IMR-90 (cell line): ENCODE measurements around the gene CDKN1C. TPM values are rescaled to one million over a fixed set of nuclear protein-coding genes. Genes with fewer than 3 reads are reported as not detected.

Experiments
- ATAC-seq: fragments of 200-7000 bp; cut with Tn5 transposase; 2 replicates; pipeline ENCODE4 v1.9.1; 2020; ENCODE audit warnings: low read depth, mild to moderate bottlenecking, moderate library complexity
- BruUV-seq: library from RNA; stranded (reverse); fragments of 400-500 nt; replicated peaks from 2 replicates; lab custom pipeline; 2021; lab: Mats Ljungman, UMichigan
- CTCF ChIA-PET: fragments of 300-600 bp; formaldehyde crosslinking; extraction: SDS; loops from one replicate; lab custom pipeline; 2021; ENCODE audit warnings: antibody characterized with exemption; lab: Yijun Ruan, JAX
- POLR2A ChIA-PET: fragments of 300-600 bp; sonication (Branson Sonifier 250); formaldehyde crosslinking; loops from one replicate; lab custom pipeline; 2022; ENCODE audit warnings: antibody characterized with exemption; ENCODE audit not compliant: unreplicated experiment; lab: Charles Lee
- DNase-seq: peaks from one replicate; pipeline ENCODE4 v3.0.0; 2013
- H2AFZ ChIP-seq: replicated peaks from 2 replicates; pipeline ENCODE3; 2013; ENCODE audit warnings: low read length, mild to moderate bottlenecking; ENCODE audit not compliant: poor library complexity
- H2AK5ac ChIP-seq: 2 replicates; pipeline ENCODE4 v1.6.1; 2013; ENCODE audit warnings: low read depth, low read length, inconsistent platforms
- H2AK9ac ChIP-seq: replicated peaks from 2 replicates; pipeline ENCODE3; 2013; ENCODE audit warnings: mild to moderate bottlenecking, low read depth, low read length, moderate library complexity; ENCODE audit not compliant: poor library complexity
- H2BK120ac ChIP-seq: 2 replicates; pipeline ENCODE4 v1.6.1; 2013; ENCODE audit warnings: low read depth, low read length, inconsistent platforms
- H2BK15ac ChIP-seq: 3 replicates; pipeline ENCODE4 v1.6.1; 2013; ENCODE audit warnings: low read depth, low read length, inconsistent platforms
- H2BK20ac ChIP-seq: 2 replicates; pipeline ENCODE4 v1.6.1; 2013; ENCODE audit warnings: low read depth, mild to moderate bottlenecking, inconsistent platforms, low read length, moderate library complexity
- H2BK5ac ChIP-seq: 2 replicates; pipeline ENCODE4 v1.6.1; 2013; ENCODE audit warnings: mild to moderate bottlenecking, low read depth, low read length, inconsistent platforms; ENCODE audit not compliant: poor library complexity, severe bottlenecking
- H3K14ac ChIP-seq: replicated peaks from 2 replicates; pipeline ENCODE4 v1.6.1; 2013; ENCODE audit warnings: low read depth, low read length, inconsistent platforms
- H3K18ac ChIP-seq: 2 replicates; pipeline ENCODE4 v1.6.1; 2013; ENCODE audit warnings: low read depth, low read length, control low read depth
- H3K23ac ChIP-seq: 2 replicates; pipeline ENCODE4 v1.6.1; 2013; ENCODE audit warnings: low read depth, low read length, inconsistent platforms
- H3K27ac ChIP-seq: 2 replicates; pipeline ENCODE4 v1.5.1; 2013; ENCODE audit warnings: mild to moderate bottlenecking, control low read depth, low read length; ENCODE audit not compliant: insufficient read depth
- H3K27me3 ChIP-seq: 2 replicates; pipeline ENCODE4 v1.6.1; 2013; ENCODE audit warnings: low read length; ENCODE audit not compliant: control insufficient read depth, insufficient read depth
- H3K36me3 ChIP-seq: 2 replicates; pipeline ENCODE4 v1.6.1; 2013; ENCODE audit warnings: low read length, mixed read lengths; ENCODE audit not compliant: control insufficient read depth, insufficient read depth
- H3K4ac ChIP-seq: 2 replicates; pipeline ENCODE4 v1.6.1; 2013; ENCODE audit warnings: low read depth, low read length, inconsistent platforms
- H3K4me1 ChIP-seq: 2 replicates; pipeline ENCODE4 v1.6.1; 2013; ENCODE audit warnings: low read length, mixed read lengths; ENCODE audit not compliant: control insufficient read depth, insufficient read depth
- H3K4me2 ChIP-seq: 2 replicates; pipeline ENCODE4 v1.6.1; 2013; ENCODE audit warnings: low read depth, mild to moderate bottlenecking, control low read depth, low read length, moderate library complexity
- H3K4me3 ChIP-seq: 2 replicates; pipeline ENCODE4 v1.5.1; 2013; ENCODE audit warnings: low read depth, mild to moderate bottlenecking, control low read depth, low read length, moderate library complexity; ENCODE audit not compliant: insufficient read depth
- H3K56ac ChIP-seq: 2 replicates; pipeline ENCODE4 v1.6.1; 2013; ENCODE audit warnings: low read length, inconsistent platforms; ENCODE audit not compliant: insufficient read depth; ENCODE audit errors: extremely low read depth
- H3K79me1 ChIP-seq, 2 experiments: 2 replicates each; pipeline ENCODE4 v1.6.1; 2013; ENCODE audit warnings: low read length in 2 of 2, inconsistent platforms in 1 of 2, low read depth in 1 of 2
- H3K9ac ChIP-seq: 2 replicates; pipeline ENCODE4 v1.6.1; 2013; ENCODE audit warnings: low read depth, low read length, control low read depth
- H3K9me1 ChIP-seq: 2 replicates; pipeline ENCODE4 v1.6.1; 2013; ENCODE audit warnings: low read length, inconsistent platforms; ENCODE audit not compliant: insufficient read depth
- H3K9me3 ChIP-seq: 2 replicates; pipeline ENCODE4 v1.6.1; 2013; ENCODE audit warnings: low read length; ENCODE audit not compliant: control insufficient read depth, insufficient read depth
- H4K20me1 ChIP-seq: 2 replicates; pipeline ENCODE4 v1.6.1; 2013; ENCODE audit warnings: low read length, inconsistent platforms; ENCODE audit not compliant: insufficient read depth
- H4K5ac ChIP-seq: 2 replicates; pipeline ENCODE4 v1.6.1; 2013; ENCODE audit warnings: mild to moderate bottlenecking, low read depth, low read length, control low read depth
- H4K8ac ChIP-seq, 2 experiments: 2 replicates each; pipeline ENCODE4 v1.6.1; 2013; ENCODE audit warnings: low read depth in 2 of 2, low read length in 2 of 2, control low read depth in 1 of 2, inconsistent platforms in 1 of 2
- H4K91ac ChIP-seq: 2 replicates; pipeline ENCODE4 v1.6.1; 2013; ENCODE audit warnings: low read depth, low read length, inconsistent platforms; ENCODE audit not compliant: insufficient read depth
- CEBPB ChIP-seq: IDR thresholded peaks from 2 replicates; pipeline ENCODE4 v1.6.1; 2012; ENCODE audit warnings: low read depth, low read length, improper control_type of control experiment
- CHD1 ChIP-seq: IDR thresholded peaks from 2 replicates; pipeline ENCODE4 v1.6.1; 2012; ENCODE audit warnings: low read depth, low read length, improper control_type of control experiment
- CTCF ChIP-seq: conservative IDR thresholded peaks from 2 replicates; pipeline ENCODE4 v1.5.1; 2012; ENCODE audit warnings: mild to moderate bottlenecking, low read depth, low read length, improper control_type of control experiment
- FOS ChIP-seq: fragments of 150-350 bp; IDR thresholded peaks from 2 replicates; pipeline ENCODE4 v1.6.1; 2016; ENCODE audit warnings: low read depth, low read length
- MAFK ChIP-seq: IDR thresholded peaks from 2 replicates; pipeline ENCODE4 v1.6.1; 2012; ENCODE audit warnings: low read depth, low read length, improper control_type of control experiment
- MAZ ChIP-seq: IDR thresholded peaks from 2 replicates; pipeline ENCODE4 v1.6.1; 2012; ENCODE audit warnings: low read depth, mild to moderate bottlenecking, low read length, improper control_type of control experiment, moderate library complexity, borderline replicate concordance
- MXI1 ChIP-seq: IDR thresholded peaks from 2 replicates; pipeline ENCODE4 v1.6.1; 2012; ENCODE audit warnings: low read depth, mild to moderate bottlenecking, low read length, moderate library complexity, borderline replicate concordance
- NFE2L2 ChIP-seq: fragments of 150-350 bp; IDR thresholded peaks from 2 replicates; pipeline ENCODE4 v1.6.1; 2016; ENCODE audit warnings: low read depth, mild to moderate bottlenecking, low read length
- POLR2A ChIP-seq: IDR thresholded peaks from 2 replicates; pipeline ENCODE4 v1.6.1; 2012; ENCODE audit warnings: mild to moderate bottlenecking, low read depth, low read length
- RAD21 ChIP-seq: IDR thresholded peaks from 2 replicates; pipeline ENCODE4 v1.6.1; 2012; ENCODE audit warnings: low read length, improper control_type of control experiment
- RCOR1 ChIP-seq: IDR thresholded peaks from 2 replicates; pipeline ENCODE4 v1.6.1; 2012; ENCODE audit warnings: mild to moderate bottlenecking, low read length, improper control_type of control experiment; ENCODE audit not compliant: insufficient replicate concordance
- RFX5 ChIP-seq: IDR thresholded peaks from 2 replicates; pipeline ENCODE4 v1.8.0; 2012; ENCODE audit warnings: low read depth, mild to moderate bottlenecking, low read length, moderate library complexity
- SMC3 ChIP-seq: fragments of 150-350 bp; IDR thresholded peaks from 2 replicates; pipeline ENCODE4 v1.6.1; 2016; ENCODE audit warnings: low read depth, mild to moderate bottlenecking, antibody characterized with exemption, low read length, moderate library complexity
- WGBS, 2 experiments: methylation state at CpG; one replicate each; pipeline versions ENCODE4 v1.1.5 to v1.1.7; 2013; ENCODE audit warnings: missing lambda C conversion rate in 2 of 2; ENCODE audit not compliant: insufficient read length in 1 of 2; ENCODE audit errors: extremely low coverage in 2 of 2; 5-methylcytosine and 5-hydroxymethylcytosine counted together
- dilution Hi-C: fragments of 300-500 bp; cut with HindIII; formaldehyde crosslinking; loops from one replicate; pipeline ENCODE4 v1.14.3; 2018; ENCODE audit warnings: low sequenced_read_pairs; ENCODE audit not compliant: unreplicated experiment
- in situ Hi-C: fragments of 300-500 bp; cut with MboI; formaldehyde crosslinking; loops from 3 replicates; pipeline ENCODE4 v1.14.3; 2019; ENCODE audit warnings: low sequenced_read_pairs, inconsistent platforms, mixed read lengths
- intact Hi-C: fragments of 100-400 bp; cut with micrococcal nuclease; formaldehyde crosslinking; loops from 2 replicates; pipeline ENCODE4 v1.10.0; 2022
- polyA plus RNA-seq, 3 experiments: library from polyadenylated mRNA; depleted of rRNA; stranded (reverse); fragments of >200 nt; gene quantifications; 2 replicates each; pipeline ENCODE4 v1.2.3, GENCODE V29; 2012; ENCODE audit warnings: low replicate concordance in 1 of 3
- total RNA-seq: library from RNA; depleted of rRNA; stranded (reverse); fragments of >200 nt; gene quantifications from 2 replicates; pipeline ENCODE4 v1.2.3, GENCODE V29; 2012
- TF ChIP-seq, protein P1 (sequence below): fragments of 150-350 bp; IDR thresholded peaks from 2 replicates; pipeline ENCODE4 v1.6.1; 2017; ENCODE audit warnings: mild to moderate bottlenecking, antibody characterized with exemption, low read length, low read depth
- TF ChIP-seq, protein P2 (sequence below): fragments of 150-350 bp; IDR thresholded peaks from 2 replicates; pipeline ENCODE4 v1.6.1; 2016; ENCODE audit warnings: low read depth, mild to moderate bottlenecking, low read length, moderate library complexity, borderline replicate concordance

Gene CDKN1C
- total and polyA plus RNA-seq, 2 of the 4 experiments (the other 2 are of a cell fraction) = 1.6 to 3.0 TPM

GRCh38 chr11:2917842-2918490 lies 32.4 kb upstream of the CDKN1C start:
- POLR2A ChIA-PET = no interaction called here
- intact Hi-C loops = no loop called here
- TF ChIP-seq CEBPB = no peak
- TF ChIP-seq MAZ = no peak
- no peak for TF ChIP-seq CHD1
- TF ChIP-seq, protein P1, sequence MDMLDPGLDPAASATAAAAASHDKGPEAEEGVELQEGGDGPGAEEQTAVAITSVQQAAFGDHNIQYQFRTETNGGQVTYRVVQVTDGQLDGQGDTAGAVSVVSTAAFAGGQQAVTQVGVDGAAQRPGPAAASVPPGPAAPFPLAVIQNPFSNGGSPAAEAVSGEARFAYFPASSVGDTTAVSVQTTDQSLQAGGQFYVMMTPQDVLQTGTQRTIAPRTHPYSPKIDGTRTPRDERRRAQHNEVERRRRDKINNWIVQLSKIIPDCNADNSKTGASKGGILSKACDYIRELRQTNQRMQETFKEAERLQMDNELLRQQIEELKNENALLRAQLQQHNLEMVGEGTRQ = no peak
- TF ChIP-seq RCOR1 = no peak
- no peak for TF ChIP-seq MXI1
- TF ChIP-seq SMC3 = no peak
- TF ChIP-seq, protein P2, sequence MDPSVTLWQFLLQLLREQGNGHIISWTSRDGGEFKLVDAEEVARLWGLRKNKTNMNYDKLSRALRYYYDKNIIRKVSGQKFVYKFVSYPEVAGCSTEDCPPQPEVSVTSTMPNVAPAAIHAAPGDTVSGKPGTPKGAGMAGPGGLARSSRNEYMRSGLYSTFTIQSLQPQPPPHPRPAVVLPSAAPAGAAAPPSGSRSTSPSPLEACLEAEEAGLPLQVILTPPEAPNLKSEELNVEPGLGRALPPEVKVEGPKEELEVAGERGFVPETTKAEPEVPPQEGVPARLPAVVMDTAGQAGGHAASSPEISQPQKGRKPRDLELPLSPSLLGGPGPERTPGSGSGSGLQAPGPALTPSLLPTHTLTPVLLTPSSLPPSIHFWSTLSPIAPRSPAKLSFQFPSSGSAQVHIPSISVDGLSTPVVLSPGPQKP = no peak
- TF ChIP-seq CTCF = no peak
- TF ChIP-seq POLR2A = no peak
- TF ChIP-seq RFX5 = no peak
- TF ChIP-seq RAD21 = no peak
- TF ChIP-seq MAFK = no peak
- TF ChIP-seq FOS = no peak
- TF ChIP-seq NFE2L2 = no peak

More at GRCh38 chr11:2917842-2918490, 32.4 kb upstream of the CDKN1C start:
- dilution Hi-C loops = no loop called here
- no TSS peak for BruUV-seq
- H2BK20ac ChIP-seq = no peak overlapping the region
- no peaks in the 10 kb centered on the region for H3K36me3 ChIP-seq
- no peak overlapping the region for H3K4me2 ChIP-seq
- H3K23ac ChIP-seq = no peak overlapping the region
- ATAC-seq (no peak), DNase-seq (no peak)
- no peak overlapping the region for H2BK15ac ChIP-seq
- no peak overlapping the region for H3K9ac ChIP-seq
- peaks cover under 1% of the 10 kb centered on the region; the same call in 1 of the 2 replicates for H3K9me1 ChIP-seq
- H2AFZ ChIP-seq = no peak overlapping the region
- H2BK5ac ChIP-seq = no peak overlapping the region
- WGBS, 2 experiments = 92% methylated on average over 15 of the region's 25 CpGs; no CpG with 5 or more reads in 1 of the 2 experiments
- H3K4ac ChIP-seq = no peak overlapping the region
- 0 out of 4 replicates have a peak, but pooled peaks cover 0 to under 1% of the 10 kb centered on the region in 2 experiments for H3K79me1 ChIP-seq
- H3K18ac ChIP-seq = no peak overlapping the region
- CTCF ChIA-PET = no interaction called here
- no peak overlapping the region for H3K56ac ChIP-seq
- H3K4me3 ChIP-seq = no peak overlapping the region
- H4K20me1 ChIP-seq = no peaks in the 10 kb centered on the region; the same call in 1 of the 2 replicates
- H2AK9ac ChIP-seq = no peak overlapping the region
- no peak overlapping the region for H4K91ac ChIP-seq
- no peak overlapping the region for H2BK120ac ChIP-seq
- no peak overlapping the region for H2AK5ac ChIP-seq
- H4K5ac ChIP-seq = no peak overlapping the region
- peaks cover 4% of the 10 kb centered on the region for H3K4me1 ChIP-seq
- no peaks in the 10 kb centered on the region for H3K9me3 ChIP-seq
- H3K27me3 ChIP-seq = no peaks in the 10 kb centered on the region
- H3K14ac ChIP-seq = no peak overlapping the region
- H4K8ac ChIP-seq = no peak overlapping the region
- in situ Hi-C loops = no loop called here
- H3K27ac ChIP-seq = no peak overlapping the region
